Activated CD4-positive, CD25-positive, alpha-beta regulatory T cell (primary cell): Measurements from ENCODE around the gene TLR8.
"Not testable (repeated sequence)": the region's sequence is repeated elsewhere in the genome, so short reads cannot be mapped to it uniquely, and the experiment has no call there.

Experiments
- DNase-seq, 4 experiments: peaks; one replicate each; lab custom pipeline; 2025; lab: John Stamatoyannopoulos, UW

TLR8 gene

DNA sequence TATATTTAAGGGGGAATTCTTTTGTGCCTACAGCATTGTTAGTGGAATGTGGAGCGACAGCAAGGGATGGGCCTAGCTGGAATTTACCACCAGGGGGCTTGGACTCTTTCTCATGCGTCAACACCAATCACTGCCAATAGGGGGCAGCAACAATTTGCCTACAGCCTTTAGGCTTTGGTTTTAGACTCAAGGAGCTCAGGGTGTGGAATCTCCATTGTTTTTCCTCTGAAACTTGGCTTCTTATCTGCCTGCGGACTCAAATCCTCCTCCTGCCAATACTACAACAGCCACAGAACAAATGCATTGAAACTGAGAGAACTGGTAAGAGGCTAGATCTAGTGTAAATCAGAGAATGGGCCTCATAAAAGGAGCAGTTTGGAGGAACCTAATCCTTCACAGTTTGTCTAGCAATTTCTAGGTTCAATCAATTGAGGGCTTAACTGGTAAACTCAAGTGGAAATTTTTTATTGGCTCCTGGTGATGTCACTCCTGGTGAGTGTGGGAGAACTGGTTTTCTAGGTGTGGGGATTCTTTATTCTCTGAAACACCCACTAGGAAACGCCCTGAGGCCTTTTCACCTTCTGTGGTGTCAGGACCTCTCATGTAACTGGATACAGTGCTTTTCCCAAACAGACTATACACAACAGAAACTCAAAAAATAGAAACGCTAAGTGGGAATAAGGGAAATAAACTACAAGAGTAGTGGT, 40.6 kb downstream of the TLR8 start:
- DNase-seq, result peak; percentile 20 to 53 (median 32)

DNA sequence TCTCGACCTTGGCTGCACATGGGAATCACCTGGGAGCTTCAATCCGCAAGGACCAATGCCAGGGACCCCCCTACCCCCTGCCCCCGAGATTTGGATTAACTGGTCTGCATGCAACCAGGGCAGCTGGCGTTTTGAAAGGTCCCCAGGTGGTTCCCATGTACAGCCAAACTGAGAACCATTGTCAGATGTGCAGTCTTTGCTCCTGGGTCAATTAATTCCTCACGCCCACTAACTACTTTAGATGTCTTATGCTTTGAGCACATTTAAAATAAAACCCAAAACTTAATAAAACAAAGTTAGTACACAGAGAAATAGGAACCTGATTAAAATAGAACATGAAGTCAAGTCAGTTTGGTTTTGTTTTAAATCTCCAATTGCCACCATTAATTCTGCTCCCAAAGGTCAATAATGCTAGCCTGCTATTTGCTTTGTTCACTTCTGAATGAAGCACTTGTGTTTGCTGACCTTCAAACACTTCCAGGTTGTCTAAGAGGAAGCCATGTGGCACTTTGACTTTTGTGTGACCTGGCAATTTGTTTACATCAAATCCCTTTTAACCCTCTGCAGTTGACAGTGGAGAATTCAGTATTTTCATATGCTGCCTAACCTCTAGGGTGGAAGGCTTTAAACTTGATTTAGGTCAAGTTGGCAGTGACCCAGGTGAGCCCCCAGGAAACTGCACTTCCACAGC, 41.3 kb downstream of the TLR8 start:
- DNase-seq, result no peak

DNA sequence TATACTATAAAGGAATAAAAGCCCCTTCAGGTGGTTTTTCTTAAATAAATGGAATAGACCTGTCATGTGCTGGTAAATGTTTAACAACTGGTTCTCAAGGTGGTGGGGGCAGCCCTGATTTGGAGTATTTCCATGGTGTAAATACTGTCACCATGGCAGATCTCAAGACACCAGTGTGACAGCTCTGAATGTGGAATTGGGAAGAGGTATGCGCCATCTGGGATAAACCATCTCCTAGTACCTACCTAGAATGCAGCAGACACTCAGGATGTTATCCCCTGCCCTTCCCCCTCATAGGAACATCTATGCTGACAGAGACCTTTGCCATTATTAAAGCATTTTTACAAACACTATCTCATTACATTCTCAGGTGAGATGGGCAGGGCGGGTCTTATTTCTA, 42.1 kb downstream of the TLR8 start:
- DNase-seq, result no peak

DNA sequence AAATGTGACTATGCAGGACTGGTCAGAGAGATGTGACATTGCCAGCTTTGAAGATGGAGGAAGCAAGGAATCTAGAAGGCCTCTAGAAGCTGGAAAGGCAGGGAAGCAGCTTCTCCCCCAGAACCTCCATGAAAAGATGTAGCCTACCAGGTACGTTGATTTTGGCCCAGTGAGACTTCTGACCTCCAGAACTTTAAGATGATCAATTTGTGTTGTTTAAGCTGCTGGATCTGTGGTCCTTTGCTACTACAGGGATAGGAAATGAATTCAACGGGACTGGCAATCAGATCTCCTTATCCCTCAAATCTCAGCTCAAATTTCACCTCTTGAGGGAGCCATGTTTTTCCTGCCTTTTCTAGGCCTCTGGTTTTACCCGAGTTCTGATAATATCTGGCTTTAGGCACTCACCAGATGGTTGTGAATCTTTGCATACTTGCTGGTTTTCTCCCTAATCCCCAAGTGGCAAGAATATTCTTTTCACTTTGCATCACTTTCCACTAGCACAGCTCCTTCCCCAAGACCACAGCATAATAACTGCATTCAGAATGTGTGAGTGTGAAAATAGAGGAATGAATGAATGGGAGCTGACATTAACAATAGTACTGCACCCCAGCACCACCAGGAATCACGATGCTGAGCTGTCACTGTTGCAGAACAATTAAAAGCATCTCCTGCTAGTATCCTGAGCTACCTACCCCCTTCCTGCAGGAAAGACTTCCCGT, 42.9 kb downstream of the TLR8 start:
- no peak for DNase-seq

DNA sequence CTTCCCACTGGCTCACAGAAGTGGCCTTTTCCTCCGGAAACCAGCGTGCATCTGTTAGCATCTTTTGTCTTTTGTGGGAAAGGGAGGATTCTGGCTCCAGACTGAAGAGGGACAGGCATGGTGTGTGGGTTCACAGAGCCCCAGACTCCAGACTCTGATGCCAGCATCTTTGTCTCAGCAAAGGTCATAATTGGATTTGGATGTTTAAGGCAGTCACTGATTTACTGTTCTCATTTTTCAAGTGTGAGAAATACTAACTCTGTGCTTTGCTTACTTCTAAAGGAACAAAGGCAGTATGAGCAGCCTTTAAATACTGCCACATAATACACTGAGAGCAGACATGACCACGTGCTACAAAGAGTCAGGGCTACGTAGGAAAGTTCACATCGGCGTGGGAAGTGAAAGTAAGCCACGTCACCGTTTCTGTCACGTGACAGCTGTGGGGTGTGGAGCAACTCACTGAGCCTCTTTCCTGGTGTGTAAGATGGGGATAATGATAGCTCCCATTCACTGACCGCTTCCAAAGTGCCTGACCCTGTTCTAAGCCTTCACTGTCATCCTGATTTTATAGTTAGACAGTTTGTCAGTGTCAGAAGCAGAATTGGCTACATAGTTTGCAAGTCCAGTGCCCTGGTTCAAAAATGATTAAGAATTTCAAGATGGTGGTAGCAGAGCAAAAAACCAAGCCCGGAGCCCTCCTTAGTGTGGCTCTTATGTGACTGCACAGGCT, 43.7 kb downstream of the TLR8 start:
- peak; percentile 31 to 56 (median 48) for DNase-seq

DNA sequence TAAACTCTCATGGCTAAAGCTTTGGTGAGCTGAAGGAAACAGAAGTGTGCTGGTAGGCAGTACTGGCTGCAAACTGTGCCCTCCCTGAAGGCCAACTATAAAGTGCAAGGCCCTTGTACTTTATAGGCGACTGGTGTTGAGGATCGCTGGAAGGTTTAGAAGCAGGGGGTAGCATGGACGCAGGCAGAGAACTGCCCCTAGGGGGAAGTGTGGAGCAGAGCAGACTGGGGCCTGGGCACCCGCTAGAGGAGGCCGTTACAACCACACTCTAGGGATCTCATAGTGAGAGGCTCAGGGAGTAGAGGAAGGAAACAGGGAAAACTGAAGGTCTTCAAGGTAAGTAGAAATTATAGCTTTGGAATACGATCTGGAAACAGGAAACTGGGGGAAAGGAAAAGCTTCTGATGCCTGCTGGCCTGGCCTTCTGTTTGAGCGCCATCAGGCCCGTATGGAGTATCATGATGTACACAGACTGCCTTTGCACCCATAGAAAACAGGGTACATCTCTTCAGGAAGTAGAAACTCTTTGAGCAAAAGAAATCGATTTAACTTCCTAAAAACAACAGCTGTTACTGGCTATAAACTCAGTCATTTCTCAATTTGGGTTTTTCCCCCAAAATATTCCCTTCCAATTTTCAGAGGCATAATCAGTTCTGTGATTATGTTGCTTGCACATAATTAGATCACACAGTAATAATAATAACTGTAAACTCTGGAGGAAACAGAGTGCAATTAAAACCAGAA, 44.6 kb downstream of the TLR8 start:
- peak; percentile 15 to 46 (median 26) for DNase-seq

DNA sequence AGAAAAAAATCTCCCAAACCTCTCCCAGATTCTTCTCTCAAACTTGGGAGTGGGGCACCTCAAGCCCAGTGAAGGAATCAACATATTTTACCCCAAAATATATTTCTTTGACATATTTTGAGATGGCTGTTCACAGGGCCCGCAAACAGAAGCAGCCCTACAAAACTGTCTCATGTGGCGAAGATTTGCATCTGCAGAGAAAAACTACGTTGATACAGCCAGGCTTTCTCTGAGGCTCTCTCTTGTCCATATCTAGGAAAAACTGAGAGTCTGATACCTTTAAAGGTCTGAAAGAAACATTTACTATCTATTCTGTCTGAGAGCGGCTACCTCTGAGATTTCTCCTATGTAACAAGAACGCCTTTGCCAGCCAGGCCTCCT, 45.2 kb downstream of the TLR8 start:
- peak in 1 of 4 experiments; percentile 7 for DNase-seq

DNA sequence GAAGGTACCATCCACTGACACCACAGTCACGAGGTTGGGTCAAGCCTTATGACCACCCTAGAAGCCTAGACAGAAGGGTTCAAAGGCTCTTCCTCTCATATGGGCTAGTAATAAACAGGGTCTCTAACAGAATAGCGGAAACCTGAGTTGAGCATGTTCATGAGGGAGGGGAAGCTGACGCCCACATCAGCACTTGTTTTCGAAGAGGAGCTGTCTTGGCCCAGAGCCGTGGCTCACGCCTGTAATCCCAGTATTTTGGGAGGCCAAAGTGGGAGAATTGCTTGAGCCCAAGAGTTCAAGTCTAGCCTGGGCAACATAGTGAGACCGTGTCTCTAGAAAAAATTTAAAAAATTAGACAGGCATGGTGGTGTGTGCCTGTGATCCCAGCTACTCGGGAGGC, 47.0 kb downstream of the TLR8 start:
- peak in 1 of 4 experiments; percentile 2 for DNase-seq

DNA sequence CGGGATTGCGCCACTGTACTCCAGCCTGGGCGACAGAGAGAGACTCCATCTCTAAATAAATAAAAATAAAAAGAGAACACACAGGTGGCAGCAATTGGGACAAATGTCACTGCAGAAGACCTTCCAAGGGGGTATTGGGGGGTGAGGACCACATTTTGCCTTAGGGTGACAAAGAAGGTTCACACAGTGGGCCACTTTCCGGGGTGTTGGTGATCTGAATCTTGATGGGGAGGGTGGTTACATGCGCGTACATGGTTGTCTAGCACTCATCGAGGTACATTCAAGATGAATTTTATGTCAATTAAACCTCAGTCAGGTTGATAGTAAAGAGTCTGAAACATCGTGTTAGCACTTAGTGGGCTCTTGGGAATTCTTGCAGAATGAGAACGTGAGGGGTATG, 48.0 kb downstream of the TLR8 start:
- DNase-seq, result no peak

DNA sequence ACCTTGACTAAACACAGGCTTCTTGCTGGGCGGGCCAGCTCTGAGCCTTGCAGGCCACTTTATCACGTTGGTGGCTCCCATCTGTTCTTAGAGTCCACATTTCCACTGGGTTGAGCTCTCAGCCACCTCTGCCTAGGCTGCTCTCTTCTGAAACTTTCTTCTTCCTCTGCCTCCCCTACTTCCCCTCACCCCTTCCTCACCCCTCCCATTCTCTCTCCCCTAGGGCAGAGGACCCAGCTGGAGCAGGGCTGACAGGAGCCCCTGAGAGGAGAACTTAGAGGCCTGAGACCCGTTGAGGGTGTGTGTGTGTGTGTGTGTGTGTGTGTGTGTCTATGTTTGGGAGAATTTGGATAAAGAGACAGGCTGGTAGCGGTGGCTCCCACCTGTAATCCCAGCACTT, 48.6 kb downstream of the TLR8 start:
- DNase-seq, result no peak

DNA sequence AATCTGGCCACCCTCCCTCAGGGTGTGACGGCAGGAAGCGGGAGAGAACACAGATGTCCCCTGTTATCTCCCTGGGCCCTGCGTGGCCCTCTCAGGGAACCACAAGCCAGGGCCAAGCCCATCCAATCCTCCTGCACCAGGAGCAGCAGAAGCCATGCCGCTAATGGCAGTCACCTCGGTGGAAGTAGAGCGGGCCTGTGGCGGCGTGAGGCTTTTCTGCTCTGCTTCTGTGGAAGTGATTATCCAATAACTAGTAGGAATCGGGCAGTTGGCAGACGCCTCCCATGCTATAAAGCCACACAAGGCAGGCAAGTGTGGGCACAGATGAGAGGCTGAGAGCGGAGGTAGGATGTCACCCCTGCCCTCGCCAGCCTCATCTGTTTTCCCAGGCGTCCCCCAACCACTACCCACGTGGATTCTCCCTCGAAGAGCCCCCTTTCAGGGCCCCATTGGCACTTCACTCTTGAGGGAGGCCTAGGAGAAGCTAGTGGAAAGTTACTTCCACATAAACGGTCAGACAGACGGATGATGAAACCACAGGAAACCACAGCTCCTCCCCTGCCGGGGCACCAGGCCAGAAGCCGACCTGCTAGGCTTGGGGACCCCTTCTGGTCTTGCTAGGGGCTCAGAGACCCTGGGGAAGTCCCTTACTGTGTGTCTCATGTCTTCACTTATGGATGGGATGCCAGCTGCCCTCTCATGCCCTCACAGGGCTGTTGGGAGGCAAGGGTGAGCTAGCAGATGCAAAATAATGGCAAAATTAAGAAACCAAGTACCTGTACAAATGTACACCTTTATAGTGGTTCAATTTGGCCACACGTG, 49.7 kb downstream of the TLR8 start:
- DNase-seq, result peak; percentile 3 to 16 (median 5)

DNA sequence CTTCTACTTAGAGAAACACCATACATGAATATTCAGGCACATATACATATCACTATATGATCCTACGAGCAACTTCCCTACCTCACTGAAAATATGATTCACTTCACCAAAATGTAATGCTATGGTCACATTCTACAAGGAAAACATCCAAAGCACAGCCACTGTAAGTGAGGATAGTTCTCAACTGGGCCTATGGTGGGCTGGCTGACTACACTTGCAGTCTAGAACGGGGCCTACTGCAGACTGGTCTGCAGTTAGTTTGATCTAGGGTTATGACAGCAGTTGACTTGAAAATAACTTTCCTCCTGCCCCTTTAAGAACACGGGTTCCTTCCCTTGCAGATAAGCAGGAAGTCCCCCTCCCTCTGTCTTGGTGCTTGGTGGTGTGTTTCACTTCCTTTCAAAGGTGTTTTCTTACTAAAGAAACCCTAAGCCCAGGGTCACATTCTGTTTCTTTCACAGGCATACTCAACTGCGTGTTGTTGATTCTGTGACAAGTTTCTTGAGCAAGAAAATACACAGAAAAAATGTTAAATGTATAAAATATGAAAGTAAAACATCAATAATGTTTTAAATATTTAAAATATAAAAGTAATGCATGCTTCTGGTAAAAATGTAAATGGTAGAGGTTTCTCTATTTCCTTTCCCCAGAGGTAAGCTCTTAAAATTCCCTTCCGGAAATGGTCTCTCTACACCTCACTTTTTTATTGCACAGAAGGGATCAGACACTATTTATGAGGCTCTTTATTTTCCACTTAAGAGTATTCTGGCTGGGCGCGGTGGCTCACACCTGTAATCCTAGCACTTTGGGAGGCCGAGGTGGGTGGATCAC, 50.5 kb downstream of the TLR8 start:
- DNase-seq, result peak; percentile 2 to 32 (median 16)

DNA sequence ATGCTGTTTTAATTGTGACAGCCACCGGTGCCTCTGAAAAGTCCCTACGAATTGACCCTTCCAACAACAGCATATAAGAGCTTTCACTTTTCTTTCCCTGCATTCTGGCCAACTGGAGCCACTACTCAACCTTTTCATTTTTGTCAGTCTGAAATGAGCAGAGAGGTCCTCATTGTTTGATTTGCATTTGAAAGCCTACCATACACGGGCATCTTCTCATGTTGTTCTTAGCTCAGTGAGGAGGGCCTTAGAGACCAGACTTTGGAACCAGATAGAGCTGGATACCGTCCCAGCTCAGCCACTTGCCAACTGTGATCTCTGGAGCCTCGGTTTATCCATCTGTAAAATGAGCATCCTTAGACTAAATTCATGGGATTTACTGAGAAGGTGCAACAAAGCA, 51.6 kb downstream of the TLR8 start:
- no peak for DNase-seq

DNA sequence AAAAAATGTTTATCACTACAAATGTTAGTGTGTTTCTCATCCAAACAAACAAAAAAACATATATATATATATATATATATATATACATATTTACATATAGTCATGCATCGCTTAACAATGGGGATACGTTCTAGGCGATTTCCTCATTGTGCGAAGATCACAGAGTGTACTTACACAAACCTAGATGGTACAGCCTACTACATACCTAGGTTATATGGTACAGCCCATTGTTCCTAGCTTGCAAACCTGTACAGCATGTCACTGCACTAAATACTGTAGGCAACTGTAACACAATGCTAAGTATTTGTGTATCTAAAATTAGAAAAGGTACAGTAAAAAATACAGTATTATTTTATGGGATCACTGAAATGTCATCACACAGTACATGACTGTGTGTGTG, 52.0 kb downstream of the TLR8 start:
- DNase-seq, result no peak

DNA sequence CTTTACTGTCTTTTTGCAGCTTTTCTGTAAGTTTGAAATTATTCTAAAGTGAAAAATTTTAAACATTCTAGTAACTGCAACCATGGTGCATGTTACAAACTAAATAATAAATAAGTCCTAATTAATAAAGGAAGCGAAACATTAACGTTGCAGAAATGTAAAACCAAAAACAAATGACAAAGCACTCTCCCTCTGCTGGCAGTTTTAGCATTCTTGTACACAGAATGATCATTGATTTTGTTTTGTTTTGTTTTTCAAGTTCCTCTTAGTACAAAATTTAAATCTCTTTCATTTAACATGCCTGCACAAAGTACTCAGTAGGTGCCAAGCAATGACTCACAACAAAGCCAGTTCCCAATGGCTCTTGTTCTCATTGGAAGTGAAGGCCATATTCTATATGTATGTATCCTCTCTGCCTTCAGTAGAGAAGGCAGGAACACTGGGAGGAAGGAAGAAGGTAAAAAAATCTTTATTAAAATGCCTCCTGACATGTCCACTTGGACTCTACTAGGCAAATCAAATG, 54.8 kb downstream of the TLR8 start:
- no peak for DNase-seq

DNA sequence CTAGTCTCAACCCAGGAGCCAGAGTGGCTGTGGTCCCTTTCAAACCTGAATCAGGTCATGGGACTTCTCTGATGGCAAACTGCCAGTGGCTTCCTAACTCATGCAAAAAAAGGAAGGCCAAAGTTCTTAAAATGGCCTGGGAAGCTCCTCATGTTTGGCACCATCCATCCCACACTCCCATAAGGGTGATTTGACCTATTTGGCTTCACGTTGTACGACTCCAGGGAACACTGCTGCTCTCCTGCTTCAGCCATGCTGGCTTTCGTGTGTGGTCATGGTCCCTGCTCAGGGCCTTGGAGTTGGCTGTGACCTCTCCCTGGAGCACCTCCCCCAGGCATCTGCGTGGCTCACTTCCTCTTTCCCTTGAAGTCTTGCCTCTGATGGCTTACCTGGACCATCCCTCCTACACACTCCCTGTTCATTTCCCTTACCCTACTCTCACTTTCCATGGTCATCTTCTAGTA, 55.7 kb downstream of the TLR8 start:
- DNase-seq, result no peak

DNA sequence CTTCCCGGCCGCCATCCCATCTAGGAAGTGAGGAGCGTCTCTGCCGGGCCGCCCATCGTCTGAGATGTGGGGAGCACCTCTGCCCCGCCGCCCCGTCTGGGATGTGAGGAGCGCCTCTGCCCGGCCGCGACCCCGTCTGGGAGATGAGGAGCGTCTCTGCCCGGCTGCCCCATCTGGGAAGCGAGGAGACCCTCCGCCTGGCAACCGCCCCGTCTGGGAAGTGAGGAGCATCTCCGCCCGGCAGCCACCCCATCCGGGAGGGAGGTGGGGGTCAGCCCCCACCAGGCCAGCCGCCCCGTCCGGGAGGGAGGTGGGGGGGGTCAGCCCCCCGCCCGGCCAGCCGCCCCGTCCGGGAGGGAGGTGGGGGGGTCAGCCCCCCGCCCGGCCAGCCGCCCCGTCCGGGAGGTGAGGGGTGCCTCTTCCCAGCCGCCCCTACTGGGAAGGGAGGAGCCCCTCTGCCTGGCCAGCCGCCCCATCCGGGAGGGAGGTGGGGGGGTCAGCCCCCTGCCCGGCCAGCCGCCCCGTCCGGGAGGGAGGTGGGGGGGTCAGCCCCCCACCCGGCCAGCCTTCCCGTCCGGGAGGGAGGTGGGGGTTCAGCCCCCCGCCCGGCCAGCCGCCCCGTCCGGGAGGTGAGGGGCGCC, 56.9 kb downstream of the TLR8 start:
- DNase-seq, result not testable (repeated sequence)

DNA sequence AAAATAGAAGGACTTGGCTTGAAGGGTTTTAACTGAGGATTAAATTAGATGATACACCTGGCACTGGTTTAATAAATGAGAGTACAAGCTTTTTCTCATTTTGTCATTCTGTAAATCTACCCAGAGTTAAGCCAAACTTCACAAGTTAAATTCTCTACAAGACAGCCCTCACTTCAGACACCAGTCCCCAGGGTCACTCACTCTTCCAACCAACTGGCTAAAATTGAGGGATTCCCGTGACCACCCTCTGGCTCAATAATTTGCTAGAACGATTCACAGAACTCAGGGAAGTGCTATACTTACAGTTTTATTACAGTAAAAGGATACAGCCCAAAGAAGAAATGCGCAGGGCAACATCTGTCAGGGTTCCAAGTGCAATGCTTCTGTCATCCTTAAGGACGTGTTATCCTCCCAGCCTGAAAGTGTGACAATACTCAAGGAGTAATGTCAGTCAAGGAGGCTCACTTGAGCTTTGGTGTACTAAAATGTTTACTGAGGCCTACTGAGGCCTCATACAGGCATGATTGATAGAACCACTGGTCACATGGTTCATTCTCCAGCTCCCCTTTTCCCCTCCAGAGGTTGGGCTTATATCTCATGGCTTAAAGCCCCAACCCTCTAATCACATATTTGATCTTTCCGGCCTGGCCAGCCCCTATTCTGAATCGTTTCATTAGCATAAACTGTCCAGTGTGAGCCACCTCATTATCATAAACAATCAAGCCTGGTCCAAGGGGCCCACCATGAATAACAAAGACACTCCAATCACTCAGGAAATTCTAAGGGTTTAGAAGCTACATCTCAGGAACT, 58.9 kb downstream of the TLR8 start:
- no peak for DNase-seq
